Stimulated activated CD8-positive, alpha-beta memory T cell treated with anti-CD3 and anti-CD28 coated beads, Interleukin-7, amount 100 ng/mL, for 4 hours (primary cell): ENCODE results near the gene MAP2K4.

Experiments used
- DNase-seq, 2 donors: peaks; one replicate each; pipeline ENCODE4 v3.0.0-alpha.2; 2020; ENCODE audit warnings: low read depth in 2 of 2

MAP2K4 gene

GRCh38 chr17:12037970-12038369 lies 17.3 kb downstream of the MAP2K4 start:
- DNase-seq, result no peak

- no peak for DNase-seq
These were observed 19.8 kb downstream of the MAP2K4 start for GRCh38 chr17:12040478-12040877.

GRCh38 chr17:12041312-12041711 lies 20.6 kb downstream of the MAP2K4 start:
- no peak for DNase-seq

DNA sequence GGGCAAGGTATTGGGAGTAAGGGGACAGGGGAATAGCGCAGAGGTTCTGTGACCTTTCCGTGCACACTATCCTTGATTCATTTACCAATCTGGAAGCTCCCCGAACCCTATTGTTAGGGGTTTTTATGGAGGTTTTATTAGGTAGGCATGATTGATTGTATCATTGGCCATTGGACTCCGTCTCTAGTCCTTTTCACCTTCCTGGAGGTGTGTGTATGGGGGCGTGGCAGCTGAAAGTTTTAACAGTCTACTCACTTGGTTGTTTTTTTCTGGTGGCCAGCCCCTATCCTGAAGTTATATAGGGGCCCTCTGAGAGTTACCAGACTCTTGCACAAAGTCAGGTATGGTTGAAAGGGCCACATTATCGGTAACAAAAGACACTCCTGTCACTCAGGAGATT lies 23.0 kb downstream of the MAP2K4 start:
- DNase-seq, result no peak

DNA sequence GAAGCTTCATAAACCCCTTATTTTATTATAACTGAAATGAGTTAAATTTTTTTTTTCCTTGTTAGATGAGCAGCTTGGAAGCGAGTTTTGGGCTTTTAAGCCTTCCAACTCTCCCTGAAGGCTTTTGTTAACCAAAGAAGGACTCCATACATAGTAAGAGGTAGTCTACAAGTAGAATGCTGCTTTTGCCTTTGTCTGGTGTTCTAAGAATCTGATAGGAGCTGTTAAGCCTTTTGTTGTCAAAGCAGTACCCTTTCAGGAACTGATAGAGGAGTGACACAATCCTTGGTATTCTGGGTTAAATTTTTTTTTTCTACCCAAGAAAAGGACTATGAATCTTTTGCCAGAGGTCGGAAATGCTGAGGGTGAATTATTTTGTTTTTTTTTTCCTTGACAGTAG lies 26.1 kb downstream of the MAP2K4 start:
- DNase-seq, result no peak

- DNase-seq, result no peak
These were observed 27.2 kb downstream of the MAP2K4 start for GRCh38 chr17:12047681-12048376.

DNA sequence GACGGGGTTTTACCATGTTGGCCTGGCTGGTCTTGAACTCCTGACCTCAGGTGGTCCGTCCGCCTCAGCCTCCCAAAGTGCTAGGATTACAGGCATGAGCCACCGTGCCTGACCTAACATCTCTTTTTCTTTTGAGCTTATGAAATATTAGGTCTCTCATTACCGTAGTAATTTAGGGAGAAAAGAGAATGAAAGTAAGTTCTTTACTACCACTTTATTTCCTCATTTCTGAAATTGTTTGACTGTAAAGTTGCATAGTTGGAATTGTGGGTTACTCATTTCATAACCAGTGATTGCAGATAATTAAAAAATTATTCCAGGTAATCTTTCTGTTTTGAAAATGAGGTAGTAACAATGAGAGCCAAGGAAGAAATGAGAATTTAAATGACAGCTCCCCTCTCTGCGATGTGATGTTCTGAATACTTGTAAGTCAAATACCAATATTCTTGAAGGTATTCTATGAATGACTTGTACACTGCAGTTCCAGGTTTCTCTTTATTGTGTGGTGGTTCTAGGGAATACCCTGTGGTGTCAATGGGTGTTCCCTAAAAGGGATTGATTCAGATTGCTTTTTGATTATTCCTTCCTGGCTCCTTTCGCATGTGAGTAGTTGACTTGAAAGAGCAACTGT lies 28.3 kb downstream of the MAP2K4 start:
- DNase-seq, result no peak

DNA sequence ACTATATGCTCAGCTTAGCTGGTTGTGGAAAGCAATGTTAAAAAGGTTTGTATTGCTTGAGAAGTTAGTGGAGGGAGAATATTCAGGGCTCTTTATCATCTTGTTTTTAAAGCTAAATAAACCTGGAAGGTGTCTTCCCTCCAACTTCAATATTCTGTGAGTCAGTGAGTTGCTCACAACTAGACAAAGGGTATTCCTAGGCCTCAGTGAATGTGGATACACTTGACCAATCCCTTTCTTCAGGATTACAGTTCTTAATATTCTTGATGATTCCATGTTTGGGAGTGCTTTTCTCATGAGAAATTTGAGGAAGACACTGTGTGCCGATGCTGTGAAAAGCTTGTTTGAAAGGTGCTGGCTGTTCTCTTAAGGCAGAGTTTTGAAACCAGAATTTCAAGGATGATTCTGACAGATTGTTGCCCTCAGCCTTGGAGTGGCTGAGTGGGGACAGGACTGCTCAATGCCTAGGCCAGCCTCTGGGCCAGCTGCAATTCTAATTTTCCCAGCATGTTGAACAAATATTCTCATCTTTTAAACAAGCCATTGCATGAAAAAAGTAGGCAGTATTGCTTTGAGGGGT lies 30.1 kb downstream of the MAP2K4 start:
- DNase-seq, result no peak

DNA sequence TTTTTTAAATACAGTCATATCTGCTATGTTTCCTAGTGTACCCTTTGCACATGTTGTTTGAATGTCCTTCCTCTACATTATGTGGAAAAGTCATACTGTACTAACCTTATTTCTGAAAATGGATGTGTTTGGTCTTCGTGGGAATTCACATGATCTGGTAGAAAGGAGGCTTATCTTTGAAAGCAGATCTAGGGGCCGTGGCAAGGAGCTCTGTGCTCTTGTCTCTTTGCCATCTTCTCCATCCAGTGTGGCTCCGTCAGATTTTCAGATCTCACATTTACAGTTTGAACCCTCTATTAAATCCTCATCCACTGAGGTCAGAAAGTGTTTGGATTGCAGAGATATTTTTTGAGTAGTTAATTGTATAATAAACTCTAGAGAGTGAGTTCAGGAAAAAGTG lies 32.9 kb downstream of the MAP2K4 start:
- DNase-seq, result no peak

DNA sequence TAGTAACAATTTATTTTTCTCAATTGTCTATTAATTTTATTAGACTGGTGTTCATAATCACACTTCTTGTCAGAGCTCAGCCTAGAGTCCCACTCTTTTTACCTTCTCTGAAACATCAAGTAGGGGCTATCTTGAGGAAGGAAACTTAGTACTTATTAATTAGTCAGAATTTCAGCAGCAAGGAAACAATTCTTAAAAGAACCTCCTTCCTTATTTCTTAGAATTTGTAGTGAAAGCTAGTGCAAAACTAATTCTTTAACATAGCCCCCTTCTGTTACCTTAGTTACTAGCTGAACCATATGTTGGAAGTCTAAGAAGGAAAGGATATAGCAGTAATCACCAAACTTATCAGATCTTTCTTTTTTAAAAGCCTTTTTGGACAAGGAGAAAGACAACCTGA lies 35.2 kb downstream of the MAP2K4 start:
- no peak for DNase-seq

DNA sequence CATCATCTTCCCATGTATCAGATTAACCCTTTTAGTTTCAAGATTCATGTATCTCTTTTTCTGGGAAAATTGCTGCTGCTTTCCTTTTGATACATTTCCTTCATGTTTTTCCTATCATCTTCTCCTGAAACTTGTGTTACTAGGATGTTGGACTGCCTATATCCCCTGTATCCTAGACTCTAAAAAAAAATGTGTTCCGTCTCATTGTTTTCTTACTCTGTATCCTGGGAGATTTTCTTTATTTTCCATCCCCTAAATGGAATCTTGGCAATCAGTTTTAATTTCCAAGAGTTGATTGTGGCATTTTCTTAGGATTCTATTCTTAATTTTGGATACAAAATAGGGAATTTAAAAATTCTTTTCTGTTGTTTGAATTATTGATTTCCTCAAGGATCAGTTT lies 36.8 kb downstream of the MAP2K4 start:
- no peak for DNase-seq

- no peak for DNase-seq
These were observed 37.9 kb downstream of the MAP2K4 start for GRCh38 chr17:12058535-12058934.

GRCh38 chr17:12062249-12062648 lies 41.6 kb downstream of the MAP2K4 start:
- DNase-seq, result no peak

DNA sequence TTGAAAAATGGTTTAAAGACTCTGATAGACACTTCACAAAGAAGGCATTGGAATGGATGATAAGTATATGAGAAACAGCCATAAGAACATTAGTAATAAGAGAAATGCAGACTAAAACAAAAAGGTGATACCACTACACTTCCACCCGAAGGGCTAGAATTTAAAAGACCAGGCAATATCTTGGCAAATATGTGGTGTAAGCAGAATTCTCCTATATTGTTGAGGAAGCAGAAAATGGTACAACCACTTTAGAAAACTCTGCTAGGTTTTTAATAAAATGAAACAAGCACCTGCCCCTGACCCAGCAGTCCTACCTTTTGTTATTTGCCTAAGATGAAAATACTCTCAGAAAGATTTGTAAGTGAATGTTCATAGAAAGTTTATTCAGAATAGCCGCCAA lies 43.7 kb downstream of the MAP2K4 start:
- DNase-seq, result no peak

DNA sequence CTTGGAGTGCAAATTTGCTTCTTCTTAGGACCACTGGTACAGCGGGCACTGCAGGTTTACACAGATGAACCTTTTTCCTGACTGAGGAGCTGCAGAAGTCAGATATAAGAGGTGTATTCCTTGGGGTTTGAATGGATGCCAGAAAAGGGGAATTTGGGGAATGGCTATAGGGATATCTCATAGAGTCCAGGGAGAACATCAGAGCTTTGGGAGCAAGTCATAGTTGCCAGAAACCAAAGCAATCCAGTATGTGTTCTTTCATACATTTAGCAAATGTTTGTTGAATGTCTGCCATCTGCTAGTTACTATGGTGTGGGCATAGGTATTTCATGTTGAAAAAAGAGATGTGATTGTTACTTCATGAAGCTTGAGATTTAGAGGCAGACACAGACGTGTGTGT lies 46.8 kb downstream of the MAP2K4 start:
- DNase-seq, result no peak

GRCh38 chr17:12068946-12069345 lies 48.3 kb downstream of the MAP2K4 start:
- DNase-seq, result no peak

GRCh38 chr17:12070561-12070960 lies 49.9 kb downstream of the MAP2K4 start:
- no peak for DNase-seq

- DNase-seq, result no peak
These were observed 53.7 kb downstream of the MAP2K4 start for GRCh38 chr17:12074346-12074745.

DNA sequence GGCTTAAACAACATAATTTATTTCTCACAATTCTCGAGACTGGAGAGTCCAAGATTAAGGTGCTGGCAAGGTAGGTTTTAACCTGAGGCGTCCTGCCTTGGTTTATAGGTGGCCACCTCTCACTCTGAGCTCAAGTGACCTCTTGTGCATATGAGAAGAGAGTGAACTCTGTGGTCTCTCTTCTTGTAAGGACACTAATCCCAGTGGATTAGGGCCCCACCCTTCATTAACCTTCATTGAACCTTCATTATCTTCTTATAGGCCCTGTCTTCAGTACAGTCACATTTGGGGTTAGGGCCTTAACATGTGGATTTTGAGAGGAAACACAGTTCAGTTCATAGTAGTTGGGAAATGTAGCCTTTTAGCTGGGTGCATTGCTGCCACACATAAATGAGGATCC lies 57.1 kb downstream of the MAP2K4 start:
- DNase-seq, result no peak

- no peak for DNase-seq
These were observed 58.1 kb downstream of the MAP2K4 start for GRCh38 chr17:12078791-12079190.

GRCh38 chr17:12081720-12082119 lies 61.0 kb downstream of the MAP2K4 start:
- DNase-seq, result no peak

- DNase-seq, result no peak
These were observed 64.6 kb downstream of the MAP2K4 start for GRCh38 chr17:12085076-12085949.
